Measurements from ENCODE around the gene USP47.
"Not testable (repeated sequence)": the region's sequence is repeated elsewhere in the genome, so short reads cannot be mapped to it uniquely, and the experiment has no call there.

Gene USP47

GRCh38 chr11:11816511-11817314 lies 25.1 kb upstream of the USP47 start:
- Mint-ChIP-seq H3K27ac (no peak overlapping the region), H3K27me3 (peaks cover 38% of the 10 kb centered on the region), H3K4me3 (no peak overlapping the region), H3K36me3 (no peaks in the 10 kb centered on the region), H3K9me3 (no peaks in the 10 kb centered on the region), H3K4me1 (no peaks in the 10 kb centered on the region)
- no peak for ATAC-seq

- no peaks in the 10 kb centered on the region for H3K9me3 Mint-ChIP-seq
- ATAC-seq: no peak
- H3K27me3 Mint-ChIP-seq: peaks cover 28% of the 10 kb centered on the region
- H3K4me3 Mint-ChIP-seq: no peak overlapping the region
- no peak overlapping the region for H3K27ac Mint-ChIP-seq
- H3K4me1 Mint-ChIP-seq: no peaks in the 10 kb centered on the region
- H3K36me3 Mint-ChIP-seq: no peaks in the 10 kb centered on the region
Measured at GRCh38 chr11:11817957-11818356, 23.8 kb upstream of the USP47 start.

GRCh38 chr11:11818529-11819121 lies 23.1 kb upstream of the USP47 start:
- Mint-ChIP-seq H3K27ac (no peak overlapping the region), H3K4me3 (no peak overlapping the region), H3K9me3 (no peaks in the 10 kb centered on the region), H3K27me3 (peaks cover 28% of the 10 kb centered on the region), H3K4me1 (no peaks in the 10 kb centered on the region), H3K36me3 (no peaks in the 10 kb centered on the region)
- ATAC-seq: no peak

- H3K9me3 Mint-ChIP-seq: peaks cover 9% of the 10 kb centered on the region
- H3K4me1 Mint-ChIP-seq: no peaks in the 10 kb centered on the region
- ATAC-seq: no peak
- H3K36me3 Mint-ChIP-seq: peaks cover 8% of the 10 kb centered on the region
- peaks cover 28% of the 10 kb centered on the region for H3K27me3 Mint-ChIP-seq
- no peak overlapping the region for H3K27ac Mint-ChIP-seq
- H3K4me3 Mint-ChIP-seq: no peak overlapping the region
Measured at GRCh38 chr11:11821899-11822298, 19.9 kb upstream of the USP47 start.

- peaks cover 8% of the 10 kb centered on the region for H3K36me3 Mint-ChIP-seq
- H3K27me3 Mint-ChIP-seq: peaks cover 18% of the 10 kb centered on the region
- H3K4me1 Mint-ChIP-seq: no peaks in the 10 kb centered on the region
- no peak overlapping the region for H3K27ac Mint-ChIP-seq
- no peak for ATAC-seq
- H3K4me3 Mint-ChIP-seq: no peak overlapping the region
- peaks cover 9% of the 10 kb centered on the region for H3K9me3 Mint-ChIP-seq
Measured at GRCh38 chr11:11822946-11823345, 18.8 kb upstream of the USP47 start.

- no peaks in the 10 kb centered on the region for H3K4me1 Mint-ChIP-seq
- no peak overlapping the region for H3K4me3 Mint-ChIP-seq
- peaks cover 9% of the 10 kb centered on the region for H3K9me3 Mint-ChIP-seq
- no peaks in the 10 kb centered on the region for H3K27me3 Mint-ChIP-seq
- H3K36me3 Mint-ChIP-seq: peaks cover 8% of the 10 kb centered on the region
- no peak overlapping the region for H3K27ac Mint-ChIP-seq
- no peak for ATAC-seq
Measured at GRCh38 chr11:11826260-11826659, 15.5 kb upstream of the USP47 start.

- Mint-ChIP-seq H3K4me3 (no peak overlapping the region), H3K9me3 (peaks cover 9% of the 10 kb centered on the region), H3K27ac (no peak overlapping the region), H3K4me1 (no peaks in the 10 kb centered on the region), H3K36me3 (peaks cover 8% of the 10 kb centered on the region), H3K27me3 (no peaks in the 10 kb centered on the region)
- no peak for ATAC-seq
Measured at GRCh38 chr11:11827272-11827671, 14.5 kb upstream of the USP47 start.

- ATAC-seq, H3K9me3 Mint-ChIP-seq, H3K36me3 Mint-ChIP-seq, H3K4me1 Mint-ChIP-seq, H3K4me3 Mint-ChIP-seq, H3K27ac Mint-ChIP-seq: not testable (repeated sequence)
- H3K27me3 Mint-ChIP-seq: peaks cover 15% of the 10 kb centered on the region
Measured at GRCh38 chr11:11831406-11831805, 10.4 kb upstream of the USP47 start.

GRCh38 chr11:11836676-11837231 lies 5.0 kb upstream of the USP47 start:
- no peaks in the 10 kb centered on the region for H3K9me3 Mint-ChIP-seq
- H3K4me3 Mint-ChIP-seq: no peak overlapping the region
- no peaks in the 10 kb centered on the region for H3K4me1 Mint-ChIP-seq
- H3K27ac Mint-ChIP-seq: no peak overlapping the region
- no peaks in the 10 kb centered on the region for H3K36me3 Mint-ChIP-seq
- H3K27me3 Mint-ChIP-seq: peaks cover 26% of the 10 kb centered on the region
- ATAC-seq: no peak

GRCh38 chr11:11839718-11840117 lies 2.1 kb upstream of the USP47 start:
- Mint-ChIP-seq H3K27ac (no peak overlapping the region), H3K9me3 (no peaks in the 10 kb centered on the region), H3K4me3 (no peak overlapping the region), H3K4me1 (no peaks in the 10 kb centered on the region), H3K36me3 (no peaks in the 10 kb centered on the region), H3K27me3 (peaks cover 16% of the 10 kb centered on the region)
- ATAC-seq: no peak

- Mint-ChIP-seq H3K27ac (no peak overlapping the region), H3K4me3 (no peak overlapping the region), H3K36me3 (no peaks in the 10 kb centered on the region), H3K27me3 (peaks cover 12% of the 10 kb centered on the region), H3K4me1 (no peaks in the 10 kb centered on the region), H3K9me3 (no peaks in the 10 kb centered on the region)
- ATAC-seq: peak; percentile 60
Measured at GRCh38 chr11:11841116-11841722, 553 bp upstream of the USP47 start.

- Mint-ChIP-seq H3K9me3 (no peaks in the 10 kb centered on the region), H3K27ac (no peak overlapping the region), H3K27me3 (no peaks in the 10 kb centered on the region), H3K4me1 (peaks cover 8% of the 10 kb centered on the region), H3K36me3 (no peaks in the 10 kb centered on the region), H3K4me3 (no peak overlapping the region)
- ATAC-seq: peak; percentile 73
Measured at GRCh38 chr11:11842421-11843008, 743 bp downstream of the USP47 start.

GRCh38 chr11:11843211-11843621 lies 1.4 kb downstream of the USP47 start:
- Mint-ChIP-seq H3K27me3 (no peaks in the 10 kb centered on the region), H3K9me3 (no peaks in the 10 kb centered on the region), H3K27ac (no peak overlapping the region), H3K4me1 (peaks cover 11% of the 10 kb centered on the region), H3K36me3 (no peaks in the 10 kb centered on the region), H3K4me3 (no peak overlapping the region)
- no peak for ATAC-seq

GRCh38 chr11:11843642-11844041 lies 1.9 kb downstream of the USP47 start:
- Mint-ChIP-seq H3K9me3 (no peaks in the 10 kb centered on the region), H3K4me1 (peaks cover 13% of the 10 kb centered on the region), H3K27me3 (no peaks in the 10 kb centered on the region), H3K27ac (no peak overlapping the region), H3K4me3 (no peak overlapping the region), H3K36me3 (no peaks in the 10 kb centered on the region)
- ATAC-seq: no peak

GRCh38 chr11:11844272-11844671 lies 2.5 kb downstream of the USP47 start:
- no peaks in the 10 kb centered on the region for H3K27me3 Mint-ChIP-seq
- no peak overlapping the region for H3K4me3 Mint-ChIP-seq
- H3K4me1 Mint-ChIP-seq: peaks cover 20% of the 10 kb centered on the region
- H3K36me3 Mint-ChIP-seq: no peaks in the 10 kb centered on the region
- no peak for ATAC-seq
- H3K27ac Mint-ChIP-seq: no peak overlapping the region
- H3K9me3 Mint-ChIP-seq: no peaks in the 10 kb centered on the region
